SU-DHL-6 (cell line): ENCODE data around the gene MPHOSPH9.

Source experiments
- H2AFZ ChIP-seq: fragments of 200-600 bp; sonication (generic); 2 replicates; pipeline ENCODE4 v1.6.1; 2014; ENCODE audit warnings: low read depth, mild to moderate bottlenecking, moderate library complexity, mixed read lengths, antibody characterized with exemption, low read length; ENCODE audit not compliant: severe bottlenecking
- H3F3A ChIP-seq: fragments of 200-600 bp; shearing (Covaris generic); 2 replicates; pipeline ENCODE4 v1.6.0; 2016; ENCODE audit warnings: antibody characterized with exemption, mild to moderate bottlenecking; ENCODE audit not compliant: insufficient read depth
- H3K27ac ChIP-seq: fragments of 200-600 bp; sonication (generic); 2 replicates; pipeline ENCODE4 v1.5.1; 2016; ENCODE audit warnings: low read depth, mild to moderate bottlenecking, low read length, moderate library complexity, mixed read lengths
- H3K27me3 ChIP-seq: fragments of 200-600 bp; sonication (generic), shearing (Covaris generic); 2 replicates; pipeline ENCODE4 v1.6.0; 2014; ENCODE audit warnings: mild to moderate bottlenecking, low read length
- H3K36me3 ChIP-seq: fragments of 200-600 bp; sonication (generic); 2 replicates; pipeline ENCODE4 v1.6.1; 2014; ENCODE audit warnings: mild to moderate bottlenecking, low read length, mixed read lengths
- H3K4me2 ChIP-seq: fragments of 300-600, 200-600 bp; shearing (Covaris generic), sonication (generic); 2 replicates; pipeline ENCODE4 v1.6.0; 2014; ENCODE audit warnings: low read length, low read depth, mild to moderate bottlenecking; ENCODE audit not compliant: poor library complexity, severe bottlenecking
- H3K4me3 ChIP-seq: fragments of 200-600 bp; sonication (generic); 2 replicates; pipeline ENCODE4 v1.5.1; 2014; ENCODE audit warnings: antibody characterized with exemption, low read length, mild to moderate bottlenecking, mixed read lengths; ENCODE audit not compliant: insufficient read depth, poor library complexity, severe bottlenecking
- H3K79me2 ChIP-seq: fragments of 200-600 bp; sonication (generic); 2 replicates; pipeline ENCODE4 v1.6.1; 2014; ENCODE audit warnings: mild to moderate bottlenecking, low read length, moderate library complexity; ENCODE audit not compliant: insufficient read depth
- H3K9ac ChIP-seq: fragments of 200-600 bp; sonication (generic); 2 replicates; pipeline ENCODE4 v1.7.0; 2014; ENCODE audit warnings: mild to moderate bottlenecking, low read length
- H3K9me2 ChIP-seq: fragments of 200-600 bp; sonication (generic); replicated peaks from 2 replicates; pipeline ENCODE4 v1.6.1; 2014; ENCODE audit warnings: low read length; ENCODE audit not compliant: insufficient read depth
- H3K9me3 ChIP-seq: fragments of 200-600 bp; sonication (generic); 2 replicates; pipeline ENCODE4 v1.6.1; 2014; ENCODE audit warnings: low read length, mixed read lengths; ENCODE audit not compliant: insufficient read depth
- H4K20me1 ChIP-seq: fragments of 200-600 bp; sonication (generic); 2 replicates; pipeline ENCODE4 v1.6.1; 2014; ENCODE audit warnings: low read depth, mild to moderate bottlenecking, antibody characterized with exemption, low read length, moderate library complexity, mixed read lengths
- CTCF ChIP-seq: fragments of 200-600 bp; sonication (generic); IDR thresholded peaks from one replicate; pipeline ENCODE4 v1.5.1; 2017; ENCODE audit warnings: antibody characterized with exemption, mild to moderate bottlenecking, low read length, moderate library complexity; ENCODE audit not compliant: insufficient read depth, poor library complexity, severe bottlenecking
- EZH2phosphoT487 ChIP-seq: fragments of 200-600 bp; sonication (generic), shearing (Covaris generic); conservative IDR thresholded peaks from 2 replicates; pipeline ENCODE4 v1.6.1; 2018; ENCODE audit warnings: mild to moderate bottlenecking, antibody characterized with exemption, low read length, moderate library complexity, mixed read lengths

Gene MPHOSPH9

GRCh38 chr12:123245678-123246077 lies 12.7 kb upstream of the MPHOSPH9 start:
- no peak overlapping the region for H3K9ac ChIP-seq

DNA sequence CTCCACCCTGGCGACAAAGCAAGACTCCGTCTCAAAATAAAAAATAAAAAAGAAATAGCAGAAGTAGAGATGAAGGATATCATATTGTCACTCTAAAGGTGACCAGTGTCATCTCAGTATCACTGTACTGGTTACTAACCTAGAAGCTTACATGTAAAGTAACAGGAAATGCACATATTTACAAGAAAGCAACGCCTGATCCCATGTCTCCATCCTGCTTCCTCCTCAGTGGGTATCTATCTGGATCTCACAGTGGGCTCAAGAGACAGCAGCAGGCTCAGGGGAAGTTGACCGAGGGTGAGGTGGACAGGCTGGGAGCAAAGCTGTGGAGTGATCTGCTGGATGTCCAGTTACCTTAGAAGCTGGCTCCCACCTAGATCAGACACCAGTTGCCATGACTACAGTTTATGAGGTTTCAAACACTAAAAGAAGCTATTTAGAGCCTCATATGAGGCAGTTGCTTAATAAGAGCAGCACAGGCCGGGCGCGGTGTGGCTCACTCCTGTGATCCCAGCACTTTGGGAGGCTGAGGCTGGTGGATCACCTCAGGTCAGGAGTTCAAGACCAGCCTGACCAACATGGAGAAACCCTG lies 10.8 kb upstream of the MPHOSPH9 start:
- peaks cover 86% of the 10 kb centered on the region for H3K79me2 ChIP-seq

More at GRCh38 chr12:123245678-123246077, 12.7 kb upstream of the MPHOSPH9 start:
- H3F3A ChIP-seq, result no peaks in the 10 kb centered on the region
- no peaks in the 10 kb centered on the region for H3K9me3 ChIP-seq
- no peak overlapping the region for H3K4me2 ChIP-seq
- no peaks in the 10 kb centered on the region for H3K27me3 ChIP-seq
- H3K27ac ChIP-seq, result no peak overlapping the region
- H3K36me3 ChIP-seq, result no peaks in the 10 kb centered on the region
- peaks cover 86% of the 10 kb centered on the region for H3K79me2 ChIP-seq
- H3K9me2 ChIP-seq, result no peaks in the 10 kb centered on the region
- TF ChIP-seq CTCF (no peak), EZH2phosphoT487 (no peak)
- H4K20me1 ChIP-seq, result no peaks in the 10 kb centered on the region; the same call in 1 of the 2 replicates
- no peak overlapping the region for H2AFZ ChIP-seq
- no peak overlapping the region for H3K4me3 ChIP-seq

DNA sequence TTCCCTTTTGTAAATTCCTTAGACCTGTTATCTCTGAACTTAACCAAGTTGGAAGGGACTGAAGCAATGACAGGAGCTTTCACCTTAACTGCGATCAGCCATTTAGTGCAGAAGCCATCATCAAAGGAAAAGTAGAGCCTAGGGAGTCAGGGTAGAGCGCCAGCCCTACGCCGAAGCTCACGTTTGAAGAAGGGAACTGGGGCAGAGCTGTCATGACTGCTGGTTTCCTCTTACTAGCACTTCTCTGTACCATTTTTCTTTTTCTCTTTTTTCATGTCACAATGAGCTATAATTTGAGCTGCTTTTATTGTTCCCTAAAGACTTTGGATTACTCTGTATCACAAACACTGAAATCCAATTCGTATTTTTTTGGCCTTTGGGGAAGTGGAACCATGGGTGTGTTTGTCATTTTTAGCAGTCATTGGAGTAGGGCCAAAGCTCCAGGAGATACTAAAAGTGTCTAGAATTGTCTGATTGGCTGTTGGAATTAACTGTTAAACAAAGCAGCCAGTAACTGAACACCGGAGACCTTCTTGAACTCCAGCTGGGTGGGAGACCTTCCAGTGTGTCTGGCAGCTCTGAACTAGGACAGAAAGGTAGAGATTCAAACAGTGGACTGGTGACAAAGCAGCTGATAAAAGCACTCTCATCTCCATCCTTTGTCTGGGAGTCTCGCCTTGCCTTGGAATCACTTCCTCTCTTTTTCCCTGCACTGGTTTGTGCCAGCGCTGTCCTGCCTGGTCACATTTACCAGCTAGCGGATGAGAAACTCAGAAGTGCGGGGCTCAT lies 9.4 kb upstream of the MPHOSPH9 start:
- H3K9ac ChIP-seq, result no peak overlapping the region
- H3F3A ChIP-seq, result peaks cover 12% of the 10 kb centered on the region
- H2AFZ ChIP-seq, result no peak overlapping the region
- H3K4me3 ChIP-seq, result no peak overlapping the region
- H3K9me3 ChIP-seq, result no peaks in the 10 kb centered on the region
- no peaks in the 10 kb centered on the region for H3K27me3 ChIP-seq
- H3K79me2 ChIP-seq, result peaks cover 82% of the 10 kb centered on the region
- no peak overlapping the region for H3K27ac ChIP-seq
- TF ChIP-seq EZH2phosphoT487 (no peak), CTCF (no peak)
- no peaks in the 10 kb centered on the region for H3K36me3 ChIP-seq
- no peak overlapping the region for H3K4me2 ChIP-seq
- no peaks in the 10 kb centered on the region for H4K20me1 ChIP-seq
- H3K9me2 ChIP-seq, result no peaks in the 10 kb centered on the region

More for the DNA sequence above, 10.8 kb upstream of the MPHOSPH9 start:
- H3K36me3 ChIP-seq, result no peaks in the 10 kb centered on the region
- H3K4me3 ChIP-seq, result no peak overlapping the region
- H2AFZ ChIP-seq, result no peak overlapping the region
- H3F3A ChIP-seq, result no peaks in the 10 kb centered on the region
- no peak overlapping the region for H3K4me2 ChIP-seq
- H3K9me3 ChIP-seq, result no peaks in the 10 kb centered on the region
- no peak overlapping the region for H3K27ac ChIP-seq
- TF ChIP-seq EZH2phosphoT487, result no peak
- no peak for TF ChIP-seq CTCF
- no peaks in the 10 kb centered on the region for H3K9me2 ChIP-seq
- no peaks in the 10 kb centered on the region for H3K27me3 ChIP-seq
- H4K20me1 ChIP-seq, result no peaks in the 10 kb centered on the region
- no peak overlapping the region for H3K9ac ChIP-seq
